Endothelial cell of umbilical vein (primary cell): ENCODE measurements around the gene C6. TPM values are rescaled to one million over a fixed set of nuclear protein-coding genes. Genes with fewer than 3 reads are reported as not detected.

Experiments
- BruUV-seq: library from RNA; stranded (reverse); fragments of 400-500 nt; replicated peaks from 2 replicates; lab custom pipeline; 2021; lab: Mats Ljungman, UMichigan
- CTCF ChIA-PET: fragments of 300-600, 350-600 bp; sonication (Branson Sonifier 250); formaldehyde crosslinking; loops from one replicate; lab custom pipeline; 2021; ENCODE audit warnings: antibody characterized with exemption, inconsistent platforms; lab: Charles Lee
- POLR2A ChIA-PET: fragments of 300-600, 350-600 bp; sonication (Branson Sonifier 250); formaldehyde crosslinking; loops from one replicate; lab custom pipeline; 2021; ENCODE audit warnings: antibody characterized with exemption, inconsistent platforms; lab: Charles Lee
- DNase-seq: peaks from one replicate; pipeline ENCODE4 v3.0.0-alpha.2; 2011; ENCODE audit warnings: low read depth, low spot score
- FAIRE-seq: peaks from 2 replicates; lab custom pipeline; 2011; peaks lifted over from hg19 to GRCh38; lab: Jason Lieb, UNC
- H2AFZ ChIP-seq: 2 replicates; pipeline ENCODE4 v1.6.0; 2012; ENCODE audit warnings: low read depth, low read length, control low read depth, inconsistent platforms
- H3K27ac ChIP-seq: 2 replicates; pipeline ENCODE4 v1.5.1; 2011; ENCODE audit warnings: low read depth, mild to moderate bottlenecking, control low read depth, low read length, moderate library complexity; ENCODE audit not compliant: insufficient read depth
- H3K27me3 ChIP-seq, 2 experiments: 2 replicates each; pipeline versions ENCODE4 v1.6.0 to v1.6.1; 2011; ENCODE audit warnings: low read length in 2 of 2, mixed read lengths in 1 of 2; ENCODE audit not compliant: control insufficient read depth in 2 of 2, insufficient read depth in 2 of 2
- H3K36me3 ChIP-seq, 2 experiments: 2 replicates in 1 of 2; 3 replicates in 1 of 2; pipeline ENCODE4 v1.5.1; 2011; ENCODE audit warnings: low read length in 2 of 2, mild to moderate bottlenecking in 1 of 2, moderate library complexity in 1 of 2; ENCODE audit not compliant: control insufficient read depth in 2 of 2, insufficient read depth in 2 of 2; ENCODE audit errors: extremely low read depth in 1 of 2
- H3K4me1 ChIP-seq: 3 replicates; pipeline ENCODE4 v1.5.1; 2011; ENCODE audit warnings: mild to moderate bottlenecking, low read length; ENCODE audit not compliant: control insufficient read depth, insufficient read depth; ENCODE audit errors: extremely low read depth
- H3K4me2 ChIP-seq: 2 replicates; pipeline ENCODE4 v1.6.1; 2011; ENCODE audit warnings: low read length, control low read depth, mixed read lengths; ENCODE audit not compliant: insufficient read depth
- H3K4me3 ChIP-seq, 3 experiments: fragments of 200-600 bp in 1 of 3; sonication (generic), shearing (Covaris generic) in 1 of 3; replicated peaks in 1 of 3; 2 replicates each; pipeline ENCODE4 v1.5.1; 2011 to 2016; ENCODE audit warnings: control low read depth in 3 of 3, low read length in 3 of 3, mild to moderate bottlenecking in 2 of 3, inconsistent platforms in 1 of 3, low read depth in 1 of 3, moderate library complexity in 1 of 3; ENCODE audit not compliant: insufficient read depth in 1 of 3
- H3K79me2 ChIP-seq: 2 replicates; pipeline ENCODE4 v1.6.0; 2012; ENCODE audit warnings: low read length, inconsistent platforms; ENCODE audit not compliant: control insufficient read depth, insufficient read depth
- H3K9ac ChIP-seq: replicated peaks from 2 replicates; pipeline ENCODE3; 2011; ENCODE audit warnings: low read length, control low read depth; ENCODE audit not compliant: insufficient read depth; ENCODE audit errors: extremely low read depth
- H3K9me1 ChIP-seq: replicated peaks from 3 replicates; pipeline ENCODE4 v1.6.0; 2011; ENCODE audit warnings: mild to moderate bottlenecking, low read length; ENCODE audit not compliant: control insufficient read depth, insufficient read depth; ENCODE audit errors: extremely low read depth
- H3K9me3 ChIP-seq: replicated peaks from 2 replicates; pipeline ENCODE4 v1.5.1; 2012; ENCODE audit warnings: low read length, inconsistent platforms; ENCODE audit not compliant: control insufficient read depth, insufficient read depth
- H4K20me1 ChIP-seq: replicated peaks from 2 replicates; pipeline ENCODE3; 2011; ENCODE audit warnings: mild to moderate bottlenecking, low read length; ENCODE audit not compliant: control insufficient read depth, insufficient read depth; ENCODE audit errors: extremely low read depth
- EZH2 ChIP-seq: IDR thresholded peaks from 2 replicates; pipeline ENCODE4 v1.6.1; 2012; ENCODE audit warnings: borderline replicate concordance, low read depth, mild to moderate bottlenecking, moderate library complexity, low read length, inconsistent platforms; ENCODE audit not compliant: severe bottlenecking
- FOS ChIP-seq: IDR thresholded peaks from 2 replicates; pipeline ENCODE4 v1.6.1; 2011; ENCODE audit warnings: mild to moderate bottlenecking, low read length, moderate library complexity, borderline replicate concordance; ENCODE audit not compliant: insufficient read depth
- GATA2 ChIP-seq: IDR thresholded peaks from 2 replicates; pipeline ENCODE4 v1.7.0; 2011; ENCODE audit warnings: low read depth, mild to moderate bottlenecking, moderate library complexity, mixed read lengths, low read length; ENCODE audit not compliant: insufficient read length, insufficient read depth
- JUN ChIP-seq: IDR thresholded peaks from 2 replicates; pipeline ENCODE4 v1.6.1; 2011; ENCODE audit warnings: borderline replicate concordance, low read depth; ENCODE audit not compliant: insufficient read length, insufficient read depth
- MYC ChIP-seq: IDR thresholded peaks from one replicate; pipeline ENCODE4 v1.6.1; 2011; ENCODE audit warnings: mild to moderate bottlenecking, low read depth, low read length
- POLR2A ChIP-seq: IDR thresholded peaks from 2 replicates; pipeline ENCODE4 v1.6.1; 2012; ENCODE audit warnings: low read depth, mild to moderate bottlenecking, control low read depth, low read length
- POLR2AphosphoS5 ChIP-seq: IDR thresholded peaks from 2 replicates; pipeline ENCODE4 v1.6.1; 2012; ENCODE audit warnings: low read depth, mild to moderate bottlenecking, control low read depth, low read length, moderate library complexity; ENCODE audit not compliant: insufficient read depth
- dilution Hi-C: fragments of 300-500 bp; cut with MboI; formaldehyde crosslinking; loops from one replicate; pipeline ENCODE4 v1.15.0; 2019; ENCODE audit warnings: low sequenced_read_pairs; ENCODE audit not compliant: extremely low pct_ligation_motif_present
- intact Hi-C: fragments of 100-400 bp; cut with micrococcal nuclease; formaldehyde crosslinking; loops from one replicate; pipeline ENCODE4 v1.10.0; 2022
- polyA plus RNA-seq, 4 experiments: library from polyadenylated mRNA; depleted of rRNA in 3 of 4; stranded (reverse) in 3 of 4; unstranded in 1 of 4; fragments of >200 nt; gene quantifications; 2 replicates each; pipeline versions ENCODE4 v1.2.1 to v1.2.3, GENCODE V29; 2011 to 2012; ENCODE audit warnings: missing spikeins in 1 of 4
- total RNA-seq: library from RNA; stranded (reverse); gene quantifications from 2 replicates; pipeline ENCODE4 v1.2.3, GENCODE V29; 2021
- TF ChIP-seq, protein P1 (sequence below): IDR thresholded peaks from 2 replicates; pipeline ENCODE4 v1.6.1; 2011; ENCODE audit not compliant: insufficient read depth, insufficient read length
- TF ChIP-seq, protein P2 (sequence below), 2 donors: IDR thresholded peaks; 1 replicate in 1 of 2; 2 replicates in 1 of 2; pipeline ENCODE4 v1.5.1; 2011; ENCODE audit warnings: low read length in 2 of 2, mild to moderate bottlenecking in 2 of 2, moderate library complexity in 2 of 2, control low read depth in 1 of 2, inconsistent platforms in 1 of 2, low read depth in 1 of 2; ENCODE audit not compliant: insufficient read depth in 1 of 2; ENCODE audit errors: extremely low read depth in 1 of 2

Gene C6
- total and polyA plus RNA-seq, 2 donors (not counting 3 experiments of a cell fraction or from before 2014, with no cell fraction given) = not detected

GRCh38 chr5:41161271-41161670 lies 52.1 kb downstream of the C6 start:
- intact Hi-C loops (no loop called here), dilution Hi-C loops (no loop called here)
- H3K4me2 ChIP-seq = no peak overlapping the region
- no peaks in the 10 kb centered on the region for H3K36me3 ChIP-seq
- H3K79me2 ChIP-seq = no peaks in the 10 kb centered on the region
- no peak for FAIRE-seq
- no peaks in the 10 kb centered on the region for H3K4me1 ChIP-seq
- no TSS peak for BruUV-seq
- DNase-seq = no peak
- H3K9me1 ChIP-seq = no peaks in the 10 kb centered on the region
- H2AFZ ChIP-seq = no peak overlapping the region
- H3K4me3 ChIP-seq = no peak overlapping the region
- no peaks in the 10 kb centered on the region for H3K9me3 ChIP-seq
- POLR2A ChIA-PET = no interaction called here
- no peaks in the 10 kb centered on the region for H4K20me1 ChIP-seq
- CTCF ChIA-PET = no interaction called here
- no peak overlapping the region for H3K9ac ChIP-seq
- no peaks in the 10 kb centered on the region for H3K27me3 ChIP-seq
- H3K27ac ChIP-seq = no peak overlapping the region
- no peak for TF ChIP-seq POLR2A
- no peak for TF ChIP-seq POLR2AphosphoS5
- TF ChIP-seq, protein P1, sequence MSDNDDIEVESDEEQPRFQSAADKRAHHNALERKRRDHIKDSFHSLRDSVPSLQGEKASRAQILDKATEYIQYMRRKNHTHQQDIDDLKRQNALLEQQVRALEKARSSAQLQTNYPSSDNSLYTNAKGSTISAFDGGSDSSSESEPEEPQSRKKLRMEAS = no peak
- TF ChIP-seq, protein P2, sequence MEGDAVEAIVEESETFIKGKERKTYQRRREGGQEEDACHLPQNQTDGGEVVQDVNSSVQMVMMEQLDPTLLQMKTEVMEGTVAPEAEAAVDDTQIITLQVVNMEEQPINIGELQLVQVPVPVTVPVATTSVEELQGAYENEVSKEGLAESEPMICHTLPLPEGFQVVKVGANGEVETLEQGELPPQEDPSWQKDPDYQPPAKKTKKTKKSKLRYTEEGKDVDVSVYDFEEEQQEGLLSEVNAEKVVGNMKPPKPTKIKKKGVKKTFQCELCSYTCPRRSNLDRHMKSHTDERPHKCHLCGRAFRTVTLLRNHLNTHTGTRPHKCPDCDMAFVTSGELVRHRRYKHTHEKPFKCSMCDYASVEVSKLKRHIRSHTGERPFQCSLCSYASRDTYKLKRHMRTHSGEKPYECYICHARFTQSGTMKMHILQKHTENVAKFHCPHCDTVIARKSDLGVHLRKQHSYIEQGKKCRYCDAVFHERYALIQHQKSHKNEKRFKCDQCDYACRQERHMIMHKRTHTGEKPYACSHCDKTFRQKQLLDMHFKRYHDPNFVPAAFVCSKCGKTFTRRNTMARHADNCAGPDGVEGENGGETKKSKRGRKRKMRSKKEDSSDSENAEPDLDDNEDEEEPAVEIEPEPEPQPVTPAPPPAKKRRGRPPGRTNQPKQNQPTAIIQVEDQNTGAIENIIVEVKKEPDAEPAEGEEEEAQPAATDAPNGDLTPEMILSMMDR (IDR thresholded peaks at IDR 0.05; ENCODE audit: extremely low read depth in 1 of 2, insufficient read depth in 1 of 2, low read depth in 1 of 2, low read length in 2 of 2) = no peak

- H3K4me2 ChIP-seq = no peak overlapping the region
- ChIA-PET CTCF (no interaction called here), POLR2A (no interaction called here)
- intact Hi-C loops = no loop called here
- dilution Hi-C loops = no loop called here
- TF ChIP-seq POLR2A (no peak), MYC (no peak), POLR2AphosphoS5 (no peak), EZH2 (no peak), JUN (no peak), FOS (no peak), GATA2 (no peak)
- TF ChIP-seq, protein P1 = no peak
- TF ChIP-seq, protein P2 (IDR thresholded peaks at IDR 0.05; ENCODE audit: extremely low read depth in 1 of 2, insufficient read depth in 1 of 2, low read depth in 1 of 2, low read length in 2 of 2) = no peak
- H2AFZ ChIP-seq = no peak overlapping the region
- no TSS peak for BruUV-seq
- H3K27me3 ChIP-seq = no peaks in the 10 kb centered on the region
- H3K9me3 ChIP-seq = no peaks in the 10 kb centered on the region
- H3K4me1 ChIP-seq = no peaks in the 10 kb centered on the region
- H3K27ac ChIP-seq = no peak overlapping the region
- no peaks in the 10 kb centered on the region for H3K79me2 ChIP-seq
- DNase-seq (no peak), FAIRE-seq (no peak)
- no peaks in the 10 kb centered on the region for H3K36me3 ChIP-seq
- no peaks in the 10 kb centered on the region for H4K20me1 ChIP-seq
- H3K4me3 ChIP-seq = no peak overlapping the region
- H3K9me1 ChIP-seq = no peaks in the 10 kb centered on the region
- no peak overlapping the region for H3K9ac ChIP-seq
Observed at GRCh38 chr5:41157272-41157894, 55.9 kb downstream of the C6 start.
